ENCODE data around the gene IFT81.

Gene IFT81

GRCh38 chr12:110168732-110169455 lies 44.7 kb downstream of the IFT81 start:
- no peaks in the 10 kb centered on the region for H3K4me1 ChIP-seq (ENCODE audit: insufficient read depth, insufficient read length)

DNA sequence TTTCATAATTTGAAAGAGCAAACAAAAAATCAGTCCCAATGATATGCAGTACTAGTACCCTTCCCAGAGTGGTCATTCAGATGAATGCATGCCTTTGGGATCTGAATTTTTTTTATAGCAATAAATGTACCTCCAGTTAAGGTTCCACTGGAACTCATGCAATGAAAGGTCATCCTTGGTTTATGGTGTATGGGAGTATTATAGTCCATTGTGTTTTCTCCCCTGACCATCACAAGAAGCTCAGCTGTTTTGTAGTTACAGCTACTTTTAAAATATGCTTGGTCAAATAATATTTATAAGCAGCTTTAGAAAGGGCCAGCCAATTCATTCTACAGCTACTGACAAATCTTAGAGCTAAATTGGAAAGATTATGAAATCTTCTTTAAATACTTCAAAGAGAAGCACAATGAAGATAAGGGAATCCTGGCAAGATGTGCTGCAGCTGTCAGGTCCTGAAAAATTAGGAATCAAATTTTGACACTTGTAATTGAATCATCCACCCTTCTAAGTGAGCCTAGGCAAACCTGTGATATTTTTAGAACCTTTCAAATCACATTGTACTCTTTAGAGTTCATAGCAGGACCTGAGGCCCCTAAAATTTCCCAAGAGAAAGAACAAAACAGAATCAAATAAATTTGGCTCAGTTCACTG lies 46.5 kb downstream of the IFT81 start:
- no peaks in the 10 kb centered on the region for H3K4me1 ChIP-seq (ENCODE audit: insufficient read depth, insufficient read length)
- H3K9ac ChIP-seq (ENCODE audit: insufficient read length, low read depth) = no peak overlapping the region
- TF ChIP-seq ZNF274 (IDR thresholded peaks at IDR 0.05; ENCODE audit: low read depth, low read length) (no peak), YY1 (IDR thresholded peaks at IDR 0.05; ENCODE audit: insufficient read depth, insufficient read length) (no peak), SUZ12 (IDR thresholded peaks at IDR 0.05; ENCODE audit: extremely low read depth, insufficient read depth, insufficient read length) (no peak)
- DNase-seq (ENCODE audit: low read depth, low spot score) = no peak
- no peak overlapping the region for H3K4me3 ChIP-seq (ENCODE audit: insufficient read length, low read depth)
- H3K27me3 ChIP-seq (ENCODE audit: insufficient read depth, insufficient read length) = no peaks in the 10 kb centered on the region
- H3K9me3 ChIP-seq (ENCODE audit: insufficient read depth, low read length) = peaks cover 14% of the 10 kb centered on the region
- peaks cover 4% of the 10 kb centered on the region for H3K36me3 ChIP-seq (ENCODE audit: insufficient read depth, insufficient read length, low read length)

More at GRCh38 chr12:110168732-110169455, 44.7 kb downstream of the IFT81 start:
- Histone ChIP-seq H3K27me3 (ENCODE audit: insufficient read depth, insufficient read length) (no peaks in the 10 kb centered on the region), H3K9ac (ENCODE audit: insufficient read length, low read depth) (no peak overlapping the region), H3K4me3 (ENCODE audit: insufficient read length, low read depth) (no peak overlapping the region), H3K36me3 (ENCODE audit: insufficient read depth, insufficient read length, low read length) (peaks cover 4% of the 10 kb centered on the region), H3K9me3 (ENCODE audit: insufficient read depth, low read length) (peaks cover 14% of the 10 kb centered on the region)
- no peak for DNase-seq (ENCODE audit: low read depth, low spot score)
- TF ChIP-seq ZNF274 (IDR thresholded peaks at IDR 0.05; ENCODE audit: low read depth, low read length) (no peak), SUZ12 (IDR thresholded peaks at IDR 0.05; ENCODE audit: extremely low read depth, insufficient read depth, insufficient read length) (no peak), YY1 (IDR thresholded peaks at IDR 0.05; ENCODE audit: insufficient read depth, insufficient read length) (no peak)

GRCh38 chr12:110171186-110171538 lies 47.0 kb downstream of the IFT81 start:
- DNase-seq (ENCODE audit: low read depth, low spot score) = no peak
- Histone ChIP-seq H3K9ac (ENCODE audit: insufficient read length, low read depth) (no peak overlapping the region), H3K27me3 (ENCODE audit: insufficient read depth, insufficient read length) (no peaks in the 10 kb centered on the region), H3K4me3 (ENCODE audit: insufficient read length, low read depth) (no peak overlapping the region), H3K4me1 (ENCODE audit: insufficient read depth, insufficient read length) (no peaks in the 10 kb centered on the region), H3K36me3 (ENCODE audit: insufficient read depth, insufficient read length, low read length) (peaks cover 4% of the 10 kb centered on the region), H3K9me3 (ENCODE audit: insufficient read depth, low read length) (peaks cover 14% of the 10 kb centered on the region)
- TF ChIP-seq YY1 (IDR thresholded peaks at IDR 0.05; ENCODE audit: insufficient read depth, insufficient read length) (no peak), ZNF274 (IDR thresholded peaks at IDR 0.05; ENCODE audit: low read depth, low read length) (no peak), SUZ12 (IDR thresholded peaks at IDR 0.05; ENCODE audit: extremely low read depth, insufficient read depth, insufficient read length) (no peak)

DNA sequence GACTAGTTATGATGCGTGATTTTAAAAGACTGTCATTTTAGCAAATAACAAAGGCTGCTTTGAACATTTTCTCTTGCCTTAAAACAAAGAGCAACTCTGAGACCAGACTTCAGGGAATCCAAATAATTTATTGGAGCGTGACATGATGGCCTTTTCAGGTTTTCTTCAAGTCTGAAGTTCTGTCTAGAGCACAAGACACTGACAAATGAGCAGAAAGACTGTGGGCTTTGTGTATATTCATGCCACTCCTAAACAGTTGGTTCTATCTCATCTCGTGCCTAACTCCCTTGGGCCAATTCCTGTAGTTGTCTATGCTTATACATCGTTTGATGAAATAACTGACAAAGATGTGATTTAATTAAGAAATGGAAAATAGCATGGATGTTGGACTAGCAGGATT lies 47.5 kb downstream of the IFT81 start:
- H3K9ac ChIP-seq (ENCODE audit: insufficient read length, low read depth) = no peak overlapping the region
- H3K4me1 ChIP-seq (ENCODE audit: insufficient read depth, insufficient read length) = no peaks in the 10 kb centered on the region
- no peak overlapping the region for H3K4me3 ChIP-seq (ENCODE audit: insufficient read length, low read depth)
- H3K9me3 ChIP-seq (ENCODE audit: insufficient read depth, low read length) = peaks cover 14% of the 10 kb centered on the region
- no peak for DNase-seq (ENCODE audit: low read depth, low spot score)
- TF ChIP-seq ZNF274 (IDR thresholded peaks at IDR 0.05; ENCODE audit: low read depth, low read length) (no peak), YY1 (IDR thresholded peaks at IDR 0.05; ENCODE audit: insufficient read depth, insufficient read length) (no peak), SUZ12 (IDR thresholded peaks at IDR 0.05; ENCODE audit: extremely low read depth, insufficient read depth, insufficient read length) (no peak)
- peaks cover 4% of the 10 kb centered on the region for H3K36me3 ChIP-seq (ENCODE audit: insufficient read depth, insufficient read length, low read length)
- H3K27me3 ChIP-seq (ENCODE audit: insufficient read depth, insufficient read length) = no peaks in the 10 kb centered on the region

GRCh38 chr12:110174373-110174996 lies 50.3 kb downstream of the IFT81 start:
- Histone ChIP-seq H3K4me1 (ENCODE audit: insufficient read depth, insufficient read length) (no peaks in the 10 kb centered on the region), H3K9me3 (ENCODE audit: insufficient read depth, low read length) (peaks cover 14% of the 10 kb centered on the region), H3K36me3 (ENCODE audit: insufficient read depth, insufficient read length, low read length) (no peaks in the 10 kb centered on the region), H3K4me3 (ENCODE audit: insufficient read length, low read depth) (no peak overlapping the region), H3K27me3 (ENCODE audit: insufficient read depth, insufficient read length) (no peaks in the 10 kb centered on the region), H3K9ac (ENCODE audit: insufficient read length, low read depth) (no peak overlapping the region)
- DNase-seq (ENCODE audit: low read depth, low spot score) = no peak
- TF ChIP-seq ZNF274 (IDR thresholded peaks at IDR 0.05; ENCODE audit: low read depth, low read length) (no peak), SUZ12 (IDR thresholded peaks at IDR 0.05; ENCODE audit: extremely low read depth, insufficient read depth, insufficient read length) (no peak), YY1 (IDR thresholded peaks at IDR 0.05; ENCODE audit: insufficient read depth, insufficient read length) (no peak)

DNA sequence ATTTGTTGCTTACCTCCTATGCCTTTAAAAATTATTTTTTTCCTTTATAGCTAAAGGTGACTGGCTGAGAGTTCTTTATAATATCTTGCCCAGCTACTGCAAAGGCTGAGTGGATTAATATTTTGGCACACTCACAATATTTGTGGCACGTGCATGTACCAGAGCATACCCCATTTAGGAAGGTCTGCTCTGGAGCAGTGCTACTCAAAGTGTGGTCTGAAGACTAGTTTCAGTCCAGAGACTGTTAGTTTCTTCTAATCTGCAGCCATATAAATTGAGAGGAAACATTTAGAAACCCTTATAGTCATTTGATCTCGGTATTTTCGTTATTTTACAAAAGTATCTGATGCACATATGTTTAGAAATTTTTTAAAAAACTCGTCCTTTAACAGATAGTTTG lies 51.0 kb downstream of the IFT81 start:
- no peaks in the 10 kb centered on the region for H3K27me3 ChIP-seq (ENCODE audit: insufficient read depth, insufficient read length)
- no peaks in the 10 kb centered on the region for H3K4me1 ChIP-seq (ENCODE audit: insufficient read depth, insufficient read length)
- no peaks in the 10 kb centered on the region for H3K36me3 ChIP-seq (ENCODE audit: insufficient read depth, insufficient read length, low read length)
- no peak for DNase-seq (ENCODE audit: low read depth, low spot score)
- H3K9me3 ChIP-seq (ENCODE audit: insufficient read depth, low read length) = peaks cover 14% of the 10 kb centered on the region
- no peak overlapping the region for H3K4me3 ChIP-seq (ENCODE audit: insufficient read length, low read depth)
- TF ChIP-seq ZNF274 (IDR thresholded peaks at IDR 0.05; ENCODE audit: low read depth, low read length) (no peak), SUZ12 (IDR thresholded peaks at IDR 0.05; ENCODE audit: extremely low read depth, insufficient read depth, insufficient read length) (no peak), YY1 (IDR thresholded peaks at IDR 0.05; ENCODE audit: insufficient read depth, insufficient read length) (no peak)
- no peak overlapping the region for H3K9ac ChIP-seq (ENCODE audit: insufficient read length, low read depth)

GRCh38 chr12:110176745-110177144 lies 52.6 kb downstream of the IFT81 start:
- Histone ChIP-seq H3K36me3 (ENCODE audit: insufficient read depth, insufficient read length, low read length) (peaks cover 7% of the 10 kb centered on the region), H3K4me3 (ENCODE audit: insufficient read length, low read depth) (no peak overlapping the region), H3K27me3 (ENCODE audit: insufficient read depth, insufficient read length) (no peaks in the 10 kb centered on the region), H3K9me3 (ENCODE audit: insufficient read depth, low read length) (peaks cover 4% of the 10 kb centered on the region; the same call in 1 of the 2 replicates), H3K9ac (ENCODE audit: insufficient read length, low read depth) (no peak overlapping the region), H3K4me1 (ENCODE audit: insufficient read depth, insufficient read length) (no peaks in the 10 kb centered on the region)
- TF ChIP-seq SUZ12 (IDR thresholded peaks at IDR 0.05; ENCODE audit: extremely low read depth, insufficient read depth, insufficient read length) (no peak), YY1 (IDR thresholded peaks at IDR 0.05; ENCODE audit: insufficient read depth, insufficient read length) (no peak), ZNF274 (IDR thresholded peaks at IDR 0.05; ENCODE audit: low read depth, low read length) (no peak)
- DNase-seq (ENCODE audit: low read depth, low spot score) = no peak
